Liver (tissue), 9 donors: ENCODE measurements around the gene EPX. TPM values are rescaled to one million over a fixed set of nuclear protein-coding genes. Genes with fewer than 3 reads are reported as not detected.

Experiments used
- DNase-seq: peaks from one replicate; pipeline ENCODE4 v3.0.0-alpha.2; 2017; ENCODE audit warnings: low spot score
- H3K27ac ChIP-seq, 2 donors: one replicate each; pipeline ENCODE4 v1.7.0; 2013; ENCODE audit warnings: inconsistent platforms in 2 of 2, low read length in 2 of 2, control low read depth in 1 of 2, low read depth in 1 of 2, mild to moderate bottlenecking in 1 of 2
- H3K27me3 ChIP-seq, 4 donors: one replicate each; pipeline versions ENCODE4 v1.6.1 to v1.7.0; 2013; ENCODE audit warnings: low read length in 3 of 4, inconsistent platforms in 1 of 4, mild to moderate bottlenecking in 1 of 4, moderate library complexity in 1 of 4; ENCODE audit not compliant: control insufficient read depth in 4 of 4, insufficient read depth in 4 of 4
- H3K36me3 ChIP-seq, 4 donors: one replicate each; pipeline versions ENCODE4 v1.6.1 to v1.7.0; 2013; ENCODE audit warnings: low read length in 3 of 4, mild to moderate bottlenecking in 3 of 4, low read depth in 1 of 4, moderate library complexity in 1 of 4; ENCODE audit not compliant: control insufficient read depth in 4 of 4, insufficient read depth in 3 of 4
- H3K4me1 ChIP-seq, 4 donors: one replicate each; pipeline versions ENCODE4 v1.6.1 to v1.7.0; 2013; ENCODE audit warnings: low read length in 3 of 4, mild to moderate bottlenecking in 3 of 4, moderate library complexity in 1 of 4; ENCODE audit not compliant: control insufficient read depth in 4 of 4, insufficient read depth in 4 of 4
- H3K4me3 ChIP-seq, 3 donors: one replicate each; pipeline versions ENCODE4 v1.6.1 to v1.7.0; 2013; ENCODE audit warnings: low read length in 3 of 3, control low read depth in 1 of 3, low read depth in 1 of 3, mild to moderate bottlenecking in 1 of 3
- H3K9ac ChIP-seq, 2 donors: one replicate each; pipeline ENCODE4 v1.7.0; 2013; ENCODE audit warnings: low read length in 2 of 2, mild to moderate bottlenecking in 2 of 2, moderate library complexity in 2 of 2, control low read depth in 1 of 2, low read depth in 1 of 2
- H3K9me3 ChIP-seq, 4 donors: one replicate each; pipeline versions ENCODE4 v1.6.1 to v1.7.0; 2013; ENCODE audit warnings: low read length in 3 of 4; ENCODE audit not compliant: control insufficient read depth in 4 of 4
- FOXA1 ChIP-seq: IDR thresholded peaks from 2 replicates; pipeline ENCODE4 v1.6.1; 2016; ENCODE audit warnings: antibody characterized with exemption
- FOXA2 ChIP-seq: IDR thresholded peaks from 2 replicates; pipeline ENCODE4 v1.6.1; 2016; ENCODE audit warnings: antibody characterized with exemption
- HNF4A ChIP-seq, 2 donors: conservative IDR thresholded peaks; 2 replicates each; pipeline ENCODE4 v1.6.1; 2016; ENCODE audit warnings: antibody characterized with exemption in 2 of 2, mild to moderate bottlenecking in 2 of 2
- HNF4G ChIP-seq: IDR thresholded peaks from 2 replicates; pipeline ENCODE4 v1.6.1; 2016; ENCODE audit warnings: antibody characterized with exemption
- NR2F2 ChIP-seq: IDR thresholded peaks from 2 replicates; pipeline ENCODE4 v1.6.1; 2016; ENCODE audit warnings: antibody characterized with exemption
- RAD21 ChIP-seq, 2 donors: IDR thresholded peaks; 2 replicates each; pipeline ENCODE4 v1.6.1; 2016; ENCODE audit warnings: antibody characterized with exemption in 2 of 2, mild to moderate bottlenecking in 2 of 2
- RXRA ChIP-seq, 2 donors: IDR thresholded peaks; 2 replicates each; pipeline ENCODE4 v1.6.1; 2017 to 2018; ENCODE audit warnings: antibody characterized with exemption in 2 of 2, mild to moderate bottlenecking in 1 of 2
- SP1 ChIP-seq: IDR thresholded peaks from 2 replicates; pipeline ENCODE4 v1.6.1; 2018; ENCODE audit warnings: antibody characterized with exemption, mild to moderate bottlenecking
- TAF1 ChIP-seq: conservative IDR thresholded peaks from 2 replicates; pipeline ENCODE4 v1.6.1; 2016; ENCODE audit warnings: antibody characterized with exemption, mild to moderate bottlenecking
- ZBTB33 ChIP-seq: IDR thresholded peaks from 2 replicates; pipeline ENCODE4 v1.6.1; 2016; ENCODE audit warnings: antibody characterized with exemption
- WGBS: extraction: QIAGEN DNeasy Blood & Tissue Kit; methylation state at CpG from one replicate; pipeline ENCODE4 v1.1.7; 2013; 5-methylcytosine and 5-hydroxymethylcytosine counted together
- polyA plus RNA-seq, 2 donors: library from polyadenylated mRNA; stranded (reverse) in 1 of 2; unstranded in 1 of 2; fragments of 200-250 nt in 1 of 2; fragments of >200 nt in 1 of 2; fragmentation: Nextera tagmentation in 1 of 2; extraction: Ambion mirVana in 1 of 2; gene quantifications; one replicate each; pipeline versions ENCODE4 v1.2.1 to v1.2.3, GENCODE V29; 2013 to 2015
- total RNA-seq, 2 donors: library from RNA; depleted of rRNA; stranded (reverse); fragments of >200 nt; gene quantifications; one replicate each; pipeline ENCODE4 v1.2.3, GENCODE V29; 2014
- TF ChIP-seq, protein P1 (sequence below): fragments of 150-350 bp; IDR thresholded peaks from 2 replicates; pipeline ENCODE4 v1.5.1; 2017; ENCODE audit warnings: improper control_type of control experiment, low read depth, low read length; ENCODE audit not compliant: missing input control
- donor health status: healthy.
- donor health status: healthy.
- donor health status: healthy.
- donor health status: healthy.
- donor health status: healthy.

Gene EPX
- total and polyA plus RNA-seq, 4 donors = 0.09 to 10.0 TPM; not detected in 2

GRCh38 chr17:58248955-58249269 is 56.4 kb downstream of the EPX start:
- DNase-seq = no peak
- Histone ChIP-seq H3K9ac (no peak overlapping the region), H3K9me3 (no peaks in the 10 kb centered on the region), H3K4me3 (no peak overlapping the region), H3K27ac (no peak overlapping the region), H3K4me1 (peaks cover 0 to 19% (median 10%) of the 10 kb centered on the region in 4 donors), H3K27me3 (peaks cover 0 to 4% (median 0%) of the 10 kb centered on the region in 4 donors), H3K36me3 (no peaks in the 10 kb centered on the region)
- TF ChIP-seq FOXA1 = no peak
- TF ChIP-seq, protein P1, sequence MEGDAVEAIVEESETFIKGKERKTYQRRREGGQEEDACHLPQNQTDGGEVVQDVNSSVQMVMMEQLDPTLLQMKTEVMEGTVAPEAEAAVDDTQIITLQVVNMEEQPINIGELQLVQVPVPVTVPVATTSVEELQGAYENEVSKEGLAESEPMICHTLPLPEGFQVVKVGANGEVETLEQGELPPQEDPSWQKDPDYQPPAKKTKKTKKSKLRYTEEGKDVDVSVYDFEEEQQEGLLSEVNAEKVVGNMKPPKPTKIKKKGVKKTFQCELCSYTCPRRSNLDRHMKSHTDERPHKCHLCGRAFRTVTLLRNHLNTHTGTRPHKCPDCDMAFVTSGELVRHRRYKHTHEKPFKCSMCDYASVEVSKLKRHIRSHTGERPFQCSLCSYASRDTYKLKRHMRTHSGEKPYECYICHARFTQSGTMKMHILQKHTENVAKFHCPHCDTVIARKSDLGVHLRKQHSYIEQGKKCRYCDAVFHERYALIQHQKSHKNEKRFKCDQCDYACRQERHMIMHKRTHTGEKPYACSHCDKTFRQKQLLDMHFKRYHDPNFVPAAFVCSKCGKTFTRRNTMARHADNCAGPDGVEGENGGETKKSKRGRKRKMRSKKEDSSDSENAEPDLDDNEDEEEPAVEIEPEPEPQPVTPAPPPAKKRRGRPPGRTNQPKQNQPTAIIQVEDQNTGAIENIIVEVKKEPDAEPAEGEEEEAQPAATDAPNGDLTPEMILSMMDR = no peak
- no peak for TF ChIP-seq SP1
- TF ChIP-seq HNF4G = no peak
- TF ChIP-seq RXRA (IDR thresholded peaks at IDR 0.05) = no peak
- no peak for TF ChIP-seq HNF4A (conservative IDR thresholded peaks at IDR 0.05)
- 24% methylated on average over 10 of the region's 10 CpGs for WGBS

DNA sequence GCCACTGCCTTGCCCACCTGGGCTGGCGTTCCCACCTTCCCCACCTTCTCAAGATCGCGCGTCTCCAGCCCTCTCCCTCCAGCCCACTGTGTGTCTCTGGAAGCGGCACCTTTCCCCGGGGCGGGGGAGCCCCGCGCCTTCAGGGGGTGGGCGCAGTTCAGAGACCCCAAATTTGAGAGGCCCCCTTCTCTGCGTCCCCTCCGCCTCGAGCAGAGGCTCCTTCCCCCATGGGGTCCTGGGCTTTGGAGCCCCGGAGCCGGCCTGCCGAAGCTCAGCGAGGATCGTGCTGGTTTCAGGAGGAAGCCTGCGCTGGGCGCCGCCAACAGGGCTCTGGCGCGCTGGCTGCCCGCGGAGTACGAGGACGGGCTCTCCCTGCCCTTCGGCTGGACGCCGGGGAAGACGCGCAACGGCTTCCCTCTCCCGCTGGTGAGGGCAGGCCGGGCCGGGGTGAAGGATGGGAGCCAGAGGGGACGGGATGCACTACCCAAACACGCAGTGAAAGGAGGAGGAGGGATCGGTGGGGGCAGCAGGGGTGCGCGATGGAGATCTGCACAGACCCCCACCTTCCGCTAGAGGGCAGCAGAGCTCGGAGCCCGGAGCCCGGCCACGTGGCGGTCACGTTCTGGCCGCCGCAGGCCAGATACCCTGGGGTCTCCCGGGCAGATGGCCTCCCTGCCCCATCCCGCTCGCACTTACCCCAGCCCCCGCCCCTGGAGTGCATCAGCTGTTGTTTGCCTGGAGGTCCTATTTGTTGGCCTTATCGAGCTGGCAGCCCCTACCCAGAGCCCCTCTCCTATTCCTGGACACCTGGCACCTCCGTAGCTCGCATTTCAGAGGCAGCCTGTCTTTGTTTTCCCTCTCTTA is 57.0 kb downstream of the EPX start:
- no peaks in the 10 kb centered on the region for H3K9me3 ChIP-seq
- no peak overlapping the region for H3K27ac ChIP-seq
- H3K4me1 ChIP-seq = peaks cover 0 to 19% (median 10%) of the 10 kb centered on the region in 4 donors
- peak overlapping the region in 2 of 3 donors; percentile 39 to 41 for H3K4me3 ChIP-seq
- no peak overlapping the region for H3K9ac ChIP-seq
- WGBS = 7% methylated on average over 57 of the region's 57 CpGs
- TF ChIP-seq RAD21 (IDR thresholded peaks at IDR 0.05) = peak; percentile 62 to 75
- TF ChIP-seq FOXA2 = no peak
- no peak for TF ChIP-seq TAF1
- no peak for TF ChIP-seq RXRA (IDR thresholded peaks at IDR 0.05)
- no peak for TF ChIP-seq FOXA1
- TF ChIP-seq, protein P1 = peak; percentile 80
- TF ChIP-seq HNF4G = no peak
- no peak for TF ChIP-seq NR2F2
- no peak for TF ChIP-seq ZBTB33
- H3K36me3 ChIP-seq = no peaks in the 10 kb centered on the region
- peak; percentile 78 for DNase-seq
- peaks cover 0 to 4% (median 0%) of the 10 kb centered on the region in 4 donors for H3K27me3 ChIP-seq
